ENCODE measurements around the gene ZMYM1.
"Not testable (repeated sequence)": the region's sequence is repeated elsewhere in the genome, so short reads cannot be mapped to it uniquely, and the experiment has no call there.

Gene ZMYM1

DNA sequence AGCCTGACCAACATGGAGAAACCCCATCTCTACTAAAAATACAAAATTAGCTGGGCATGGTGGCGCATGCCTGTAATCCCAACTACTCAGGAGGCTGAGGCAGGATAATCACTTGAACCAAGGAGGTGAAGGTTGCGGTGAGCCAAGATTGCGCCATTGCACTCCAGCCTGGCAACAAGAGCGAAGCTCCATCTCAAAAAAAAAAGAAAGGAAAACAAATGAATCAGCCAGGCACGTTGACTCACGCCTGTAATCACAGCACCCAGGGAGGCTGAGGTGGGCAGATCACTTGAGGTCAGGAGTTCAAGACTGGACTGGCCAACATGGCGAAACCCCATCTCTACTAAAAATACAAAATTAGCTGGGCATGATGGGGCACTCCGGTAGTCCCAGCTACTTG is 2.8 kb upstream of the ZMYM1 start:
- not testable (repeated sequence) for DNase-seq (ENCODE audit: low read depth)

DNA sequence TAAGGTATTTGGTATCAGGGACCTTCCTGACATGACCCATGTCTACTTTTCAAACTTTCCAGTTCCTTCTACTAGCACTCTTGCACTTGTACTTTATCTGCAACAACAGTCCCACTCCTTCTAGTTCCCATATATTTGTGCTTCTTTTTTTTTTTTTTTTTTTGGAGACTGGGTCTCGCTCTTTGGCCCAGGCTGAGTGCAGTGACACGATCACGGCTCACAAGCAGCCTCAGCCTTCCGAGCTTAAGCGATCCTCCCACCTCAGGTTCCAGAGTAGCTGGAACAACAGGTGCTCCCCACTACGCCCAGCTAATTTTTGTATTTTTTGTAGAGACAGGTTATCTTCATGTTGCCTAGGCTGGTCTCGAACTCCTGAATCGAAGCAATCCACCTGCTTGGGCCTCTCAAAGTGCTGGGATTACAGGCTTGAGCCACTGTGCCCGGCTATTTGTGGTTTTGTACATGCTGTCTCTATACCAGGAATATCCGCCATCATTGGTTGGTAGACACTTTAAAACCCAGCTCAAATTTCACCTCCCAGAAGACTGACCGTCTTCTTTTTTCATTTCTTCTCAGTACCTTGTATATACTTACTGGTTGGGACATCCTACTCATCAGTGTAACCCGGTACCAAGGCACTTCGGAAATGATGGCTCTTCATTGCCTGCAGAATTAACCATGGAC is 1.1 kb downstream of the ZMYM1 start:
- DNase-seq (ENCODE audit: low read depth): no peak

GRCh38 chr1:35085421-35085820 is 6.2 kb downstream of the ZMYM1 start:
- DNase-seq (ENCODE audit: low read depth): no peak

DNA sequence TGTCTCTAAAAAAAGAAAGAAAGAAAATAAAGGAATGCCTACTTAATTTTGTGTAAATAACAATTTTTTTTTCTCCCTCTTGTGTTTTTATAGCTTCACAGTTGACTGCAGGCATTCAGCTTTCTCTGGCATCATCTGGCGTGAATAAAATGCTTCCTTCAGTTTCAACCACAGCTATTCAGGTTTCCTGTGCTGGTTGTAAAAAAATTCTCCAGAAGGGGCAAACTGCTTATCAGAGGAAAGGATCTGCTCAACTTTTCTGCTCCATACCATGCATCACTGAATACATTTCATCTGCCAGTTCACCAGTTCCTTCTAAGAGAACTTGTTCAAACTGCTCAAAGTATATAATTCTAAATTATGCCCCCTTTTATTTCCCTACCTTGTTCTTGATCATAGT is 18.0 kb downstream of the ZMYM1 start:
- DNase-seq (ENCODE audit: low read depth): no peak

GRCh38 chr1:35111106-35111505 is 31.9 kb downstream of the ZMYM1 start:
- DNase-seq (ENCODE audit: low read depth): no peak

GRCh38 chr1:35112668-35113067 is 33.5 kb downstream of the ZMYM1 start:
- DNase-seq (ENCODE audit: low read depth): no peak

GRCh38 chr1:35115459-35116383 is 36.5 kb downstream of the ZMYM1 start:
- DNase-seq (ENCODE audit: low read depth): no peak

- no peak for DNase-seq (ENCODE audit: low read depth)
These were observed 41.4 kb downstream of the ZMYM1 start for GRCh38 chr1:35120458-35121133.

DNA sequence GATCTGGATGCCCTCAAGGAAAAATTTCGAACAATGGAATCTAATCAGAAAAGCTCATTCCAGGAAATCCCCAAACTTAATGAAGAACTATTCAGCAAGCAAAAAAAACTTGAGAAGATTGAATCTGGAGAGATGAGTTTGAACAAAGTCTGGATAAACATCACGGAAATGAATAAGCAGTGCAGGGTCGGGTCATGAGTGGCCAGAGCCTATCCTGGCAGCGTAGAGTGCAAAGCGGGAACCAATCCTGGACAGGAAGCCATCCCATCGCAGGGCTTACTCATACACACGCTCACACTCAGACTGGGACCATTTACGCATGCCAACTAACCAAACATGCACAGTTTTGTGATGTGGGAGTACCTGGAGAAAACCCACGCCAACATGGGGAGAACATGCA is 43.1 kb downstream of the ZMYM1 start:
- no peak for DNase-seq (ENCODE audit: low read depth)

GRCh38 chr1:35126546-35126945 is 47.4 kb downstream of the ZMYM1 start:
- no peak for DNase-seq (ENCODE audit: low read depth)

DNA sequence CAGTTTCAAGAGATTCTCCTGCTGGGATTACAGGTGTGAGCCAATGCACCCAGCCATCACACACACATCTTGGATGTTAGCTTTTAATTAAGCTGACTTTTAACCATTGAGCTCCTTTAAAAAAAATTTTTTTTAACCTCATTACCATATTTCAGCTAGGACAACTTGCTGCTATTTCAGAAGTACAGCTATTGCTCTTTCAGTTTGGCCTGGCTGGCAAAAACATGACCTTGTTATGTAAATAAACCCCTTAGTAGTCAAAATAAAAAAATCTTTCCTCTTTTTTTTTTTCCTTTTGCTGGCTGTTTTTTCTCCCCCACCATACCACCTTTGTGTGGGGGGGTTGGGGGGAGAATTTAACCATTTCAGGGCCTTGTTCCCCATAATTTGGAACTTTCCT is 49.9 kb downstream of the ZMYM1 start:
- no peak for DNase-seq (ENCODE audit: low read depth)

DNA sequence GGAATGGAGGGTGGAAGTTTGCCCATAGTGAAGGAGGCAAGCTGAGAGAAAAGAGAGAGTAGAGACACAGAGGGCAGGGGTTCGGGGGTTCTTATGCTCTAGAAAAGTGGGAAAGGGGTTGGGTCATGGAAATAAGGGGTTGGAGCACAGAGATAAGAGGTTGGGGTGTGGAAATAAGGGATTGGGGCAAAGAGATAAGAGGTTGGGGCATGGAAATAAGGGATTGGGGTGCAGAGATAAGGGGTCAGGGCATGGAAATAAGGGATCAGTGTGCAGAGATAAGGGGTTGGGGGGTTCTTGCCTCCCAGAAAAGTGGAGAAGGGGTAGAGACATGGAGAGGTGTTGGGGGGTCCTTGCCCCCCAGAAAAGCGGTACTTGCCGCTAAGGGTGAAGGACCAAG is 57.6 kb downstream of the ZMYM1 start:
- no peak for DNase-seq (ENCODE audit: low read depth)

- DNase-seq (ENCODE audit: low read depth): not testable (repeated sequence)
These were observed 58.4 kb downstream of the ZMYM1 start for GRCh38 chr1:35137590-35137989.

DNA sequence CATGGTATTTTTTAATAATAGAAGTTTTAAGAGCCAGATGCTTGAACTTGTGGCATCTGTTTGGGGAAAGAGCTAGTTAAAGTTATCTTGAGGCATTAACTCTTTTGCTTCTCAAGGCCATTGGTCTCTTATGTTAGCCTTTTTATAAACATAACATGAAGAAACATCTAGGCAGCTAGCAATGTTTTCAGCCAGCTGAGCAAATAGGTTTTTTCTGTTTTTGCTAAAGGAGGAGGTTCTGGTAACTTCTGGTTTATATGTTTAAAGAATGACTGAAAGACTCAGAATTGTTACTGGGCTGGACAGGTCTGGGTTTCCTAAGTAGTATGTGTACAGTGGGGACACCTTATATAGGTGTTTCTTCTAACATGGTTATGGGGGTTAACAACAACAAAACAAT is 63.1 kb downstream of the ZMYM1 start:
- DNase-seq (ENCODE audit: low read depth): not testable (repeated sequence)

DNA sequence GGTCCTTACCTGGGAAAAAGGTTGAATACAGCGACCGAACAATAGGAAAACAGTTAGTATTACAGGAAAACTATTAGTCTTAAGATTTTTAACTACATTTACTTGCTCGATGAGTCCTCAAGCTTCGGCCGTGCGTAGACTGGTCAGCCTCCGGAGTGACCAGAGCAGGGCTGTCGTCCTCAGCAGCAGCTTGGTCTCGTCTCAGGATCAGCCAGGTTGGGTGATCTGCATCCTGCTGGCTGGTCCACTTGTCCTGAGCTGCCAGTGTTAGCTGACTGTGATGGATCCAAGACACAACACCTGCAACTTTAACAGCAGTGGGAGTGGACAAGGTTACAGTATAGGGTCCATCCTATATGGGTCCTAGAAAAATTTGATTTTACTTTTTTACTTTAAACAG is 63.5 kb downstream of the ZMYM1 start:
- DNase-seq (ENCODE audit: low read depth): not testable (repeated sequence)

DNA sequence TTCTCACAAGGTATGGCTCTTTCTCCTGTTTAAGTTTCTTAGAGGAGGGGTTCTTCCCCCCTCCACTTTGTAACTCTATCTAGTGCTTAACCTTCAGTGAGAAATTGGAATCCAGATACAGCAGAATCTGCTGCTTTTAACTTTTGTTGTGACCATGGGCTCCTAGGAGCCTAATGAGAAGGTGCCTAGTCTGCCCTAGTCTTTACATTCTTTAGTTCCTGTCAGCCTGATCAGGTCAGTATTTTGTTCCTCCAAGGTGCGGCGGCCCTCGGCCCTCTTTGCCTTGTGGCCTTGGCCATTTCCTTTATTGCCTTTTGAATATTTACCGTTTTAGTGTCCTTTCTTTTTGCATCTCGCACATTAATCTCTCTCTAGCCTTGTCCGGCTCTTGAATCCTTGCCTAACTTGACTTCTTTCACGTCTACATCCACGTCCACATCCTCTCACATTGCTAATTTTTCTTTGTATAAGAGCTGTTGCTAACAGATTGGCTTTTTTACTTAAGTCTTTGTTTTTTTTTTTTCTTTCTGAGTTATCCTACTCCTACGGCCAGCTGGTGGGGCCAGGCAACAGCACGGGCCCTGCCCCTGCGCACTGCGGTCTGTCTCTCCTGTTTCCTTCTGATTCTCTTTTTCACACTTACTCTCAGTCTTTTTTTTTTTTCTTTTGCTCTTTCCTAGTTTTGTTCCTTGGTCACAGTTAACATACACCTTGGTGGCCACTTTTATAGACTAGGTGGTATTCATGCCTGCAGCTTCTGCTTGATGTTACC is 64.7 kb downstream of the ZMYM1 start:
- no peak for DNase-seq (ENCODE audit: low read depth)

- DNase-seq (ENCODE audit: low read depth): not testable (repeated sequence)
These were observed 66.8 kb downstream of the ZMYM1 start for GRCh38 chr1:35145892-35146549.

DNA sequence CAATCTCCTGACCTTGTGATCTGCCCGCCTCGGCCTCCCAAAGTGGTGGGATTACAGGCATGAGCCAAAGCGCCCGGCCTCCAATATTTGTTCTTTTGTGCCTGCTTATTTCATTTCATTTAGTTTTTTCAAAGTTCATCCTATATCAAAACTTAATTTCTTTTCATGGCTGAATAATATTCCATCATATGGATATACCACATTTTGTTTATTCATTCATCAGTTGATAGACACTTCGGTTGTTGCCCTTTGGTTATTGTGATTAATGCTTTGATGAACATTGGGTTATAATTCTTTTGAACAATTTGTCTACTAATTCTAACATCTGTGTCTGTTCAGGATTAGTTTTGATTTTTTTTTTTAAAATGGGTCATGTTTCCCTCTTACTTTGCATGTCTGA is 72.0 kb downstream of the ZMYM1 start:
- no peak for DNase-seq (ENCODE audit: low read depth)

GRCh38 chr1:35164893-35165292 is 85.7 kb downstream of the ZMYM1 start:
- DNase-seq (ENCODE audit: low read depth): no peak
